Pons (tissue), 1 donor: Measurements from ENCODE around the gene GPRC5A.

Experiments used
- DNase-seq: peaks from one replicate; pipeline ENCODE4 v3.0.0-alpha.2; 2016; ENCODE audit warnings: low spot score

The GPRC5A gene

DNA sequence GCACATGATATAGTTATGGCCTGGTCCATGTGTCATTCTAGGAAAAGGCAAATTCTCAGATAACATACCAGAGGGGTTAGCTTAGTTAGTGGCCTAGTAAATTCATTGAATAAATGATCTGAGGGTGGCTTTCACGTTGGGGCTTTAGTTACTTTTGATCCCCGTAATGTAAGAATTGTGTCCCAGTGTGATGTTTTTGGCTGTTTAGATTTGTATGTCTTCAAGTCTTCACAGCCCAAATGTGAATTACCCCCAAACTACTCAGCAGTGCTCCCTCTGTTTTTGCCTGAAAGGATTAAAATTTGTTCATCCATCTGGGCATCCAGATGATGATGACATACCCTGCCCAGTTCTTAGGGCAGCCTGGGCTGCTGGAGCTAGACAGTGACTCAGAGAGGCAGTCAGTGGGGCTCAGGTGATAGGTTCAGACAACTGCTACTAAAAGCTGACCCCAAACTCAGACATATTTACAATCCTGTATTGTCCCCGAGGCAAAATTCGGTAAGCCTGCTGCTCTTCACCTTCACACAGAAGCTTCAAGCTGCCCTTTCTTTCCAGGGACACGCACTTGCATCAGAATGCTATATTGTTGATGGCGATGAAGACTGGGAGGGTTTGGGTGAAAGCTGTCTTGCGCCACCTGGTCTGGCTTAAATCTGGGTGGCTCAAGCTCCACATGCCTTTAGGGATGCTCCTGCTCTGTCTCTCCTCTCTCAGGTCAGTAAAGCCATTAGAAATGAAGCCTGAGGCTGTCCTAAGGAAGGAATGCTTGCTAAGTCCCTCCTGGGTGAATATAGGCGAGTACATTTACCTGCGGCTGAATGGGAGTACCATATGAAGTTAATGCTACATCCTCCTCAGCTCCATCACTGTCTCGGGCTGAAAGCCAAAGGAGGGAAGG is 50.3 kb downstream of the GPRC5A start:
- DNase-seq: no peak

DNA sequence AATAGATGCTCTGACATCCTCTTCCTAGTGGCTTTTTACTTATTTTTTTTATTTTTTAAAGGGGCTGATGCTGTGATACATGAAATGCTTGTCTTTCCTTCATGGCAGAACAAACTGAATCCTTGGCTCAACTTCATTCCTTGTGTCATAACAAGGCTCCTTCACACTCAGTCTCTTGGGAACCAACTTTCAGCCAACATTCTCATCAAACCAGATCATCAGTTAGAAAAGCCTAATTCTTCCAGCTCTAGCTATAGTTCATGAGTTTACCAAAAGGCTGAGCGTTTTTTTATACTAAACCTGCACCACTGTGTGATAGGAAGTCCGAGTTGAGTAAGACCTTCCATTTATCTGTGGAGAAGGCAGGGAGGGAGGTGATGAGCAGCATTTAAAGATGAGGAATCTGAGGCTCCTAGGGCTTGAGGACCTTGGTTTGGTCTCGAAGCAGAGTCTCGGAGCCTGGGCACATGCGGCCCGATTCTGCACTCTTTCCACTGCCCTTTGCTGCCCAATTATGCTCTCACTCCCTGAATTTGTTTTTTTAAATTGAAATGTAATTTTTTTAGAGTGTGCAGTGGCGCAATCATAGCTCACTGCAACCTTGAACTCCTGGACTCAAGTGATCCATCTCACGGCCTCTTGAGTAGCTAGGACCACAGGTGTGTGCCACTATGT is 52.4 kb downstream of the GPRC5A start:
- no peak for DNase-seq

DNA sequence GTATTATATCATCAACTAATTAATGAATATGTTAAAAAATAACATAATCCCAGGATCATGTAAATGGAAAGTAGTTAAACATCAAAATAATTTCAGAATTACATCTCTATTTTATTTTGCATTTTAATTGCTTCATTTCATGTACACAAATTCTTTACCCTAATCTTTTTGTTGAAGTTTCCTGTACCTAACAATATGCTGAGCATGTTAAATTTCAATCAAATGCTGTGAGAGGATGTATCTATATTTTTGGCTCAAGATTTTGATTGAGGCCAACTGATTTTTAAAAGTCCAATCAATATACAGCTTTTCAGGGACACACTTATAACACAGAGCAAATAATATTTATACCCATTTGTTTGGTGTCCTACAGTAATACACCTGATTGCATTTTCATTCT is 54.2 kb downstream of the GPRC5A start:
- no peak for DNase-seq

DNA sequence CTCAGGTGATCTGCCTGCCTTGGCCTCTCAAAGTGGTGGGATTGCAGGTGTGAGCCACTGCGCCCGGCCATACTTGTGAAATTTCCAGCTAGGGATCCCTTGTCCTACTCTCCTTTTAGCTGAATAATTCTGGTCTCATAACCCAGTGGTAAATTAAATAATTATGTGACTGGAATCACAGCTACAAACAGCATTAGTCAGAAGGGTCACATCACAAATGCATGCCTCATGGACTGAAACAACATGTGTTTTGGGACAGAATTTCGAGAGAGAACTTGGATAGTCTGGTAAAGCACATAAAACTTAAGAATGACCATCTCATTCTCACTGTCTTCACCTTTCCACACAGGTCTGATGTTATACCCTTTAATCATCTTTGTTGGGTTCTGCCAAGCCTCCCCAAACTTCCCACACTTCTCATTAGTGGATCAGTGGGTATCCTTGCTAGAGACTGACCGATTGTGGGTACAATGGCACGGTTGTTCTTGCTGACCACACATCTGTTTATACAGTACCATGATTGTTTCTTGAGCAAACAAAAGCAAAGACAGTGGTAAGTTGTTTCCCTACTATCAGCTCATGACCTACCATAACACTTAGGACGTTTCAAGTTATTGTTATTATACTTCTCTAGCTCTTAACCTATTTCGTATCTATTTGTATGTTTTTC is 55.5 kb downstream of the GPRC5A start:
- DNase-seq: peak; percentile 98

DNA sequence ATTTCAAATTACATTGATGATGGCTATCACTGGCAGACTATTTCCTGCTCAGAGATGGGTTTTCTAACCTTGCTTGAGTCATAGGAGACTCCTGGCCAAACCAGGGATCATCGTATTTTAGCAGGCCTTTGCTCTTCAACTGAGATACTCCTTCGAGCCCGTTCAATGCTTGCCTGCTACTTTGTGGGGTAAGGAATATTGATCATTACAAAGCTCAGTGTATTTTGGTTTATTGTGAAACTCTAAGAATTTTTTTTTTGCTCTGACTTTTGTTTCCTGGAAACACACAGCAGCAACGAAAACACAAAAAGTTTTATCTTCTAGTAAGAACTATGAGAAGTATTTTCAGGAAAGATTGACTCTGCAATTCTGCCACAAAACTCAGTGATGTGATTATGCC is 56.5 kb downstream of the GPRC5A start:
- DNase-seq: no peak

DNA sequence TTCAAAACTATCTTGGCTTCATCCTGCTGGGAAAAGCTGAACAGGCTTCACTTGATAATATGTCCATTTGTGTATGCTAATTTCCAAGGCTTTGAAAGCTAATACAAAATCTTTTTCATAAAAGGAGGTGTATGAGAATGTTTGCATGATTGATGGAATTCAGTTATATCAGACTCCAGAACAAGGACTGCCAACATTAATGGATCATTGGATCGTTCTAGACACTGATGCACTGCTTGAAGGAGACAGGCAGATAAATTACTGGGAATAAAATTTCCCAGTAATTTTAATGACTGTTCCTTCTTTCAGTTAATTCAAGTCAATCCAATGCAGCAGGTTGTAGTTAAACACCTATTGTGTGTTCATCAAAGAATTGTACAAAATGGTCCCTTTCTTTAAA is 60.1 kb downstream of the GPRC5A start:
- no peak for DNase-seq

DNA sequence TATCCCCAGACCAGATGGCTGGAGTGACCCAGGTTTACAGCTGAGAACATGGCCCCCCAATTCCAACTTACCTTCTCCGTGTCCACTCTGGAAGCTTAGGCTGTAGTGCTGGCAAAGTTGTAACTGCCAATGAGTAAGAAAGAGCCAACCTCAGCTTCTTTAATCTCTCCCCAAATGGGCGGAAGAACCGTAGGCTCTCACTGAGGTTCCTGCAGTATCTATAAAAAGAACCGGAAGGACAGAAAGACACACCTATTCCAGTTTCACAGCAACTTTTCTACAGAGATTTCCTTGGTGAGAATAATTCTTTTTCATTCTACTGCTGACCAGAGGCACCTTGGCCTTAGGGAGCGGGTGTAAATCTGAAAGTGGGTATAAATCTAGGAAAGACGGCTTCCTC is 60.7 kb downstream of the GPRC5A start, which contains the start of gene GPRC5D:
Gene GPRC5D (minus strand): TSS at position 135 of the 400 bp plus-strand sequence. CDS start 1,786 bp downstream, outside the sequence.
- DNase-seq: no peak

DNA sequence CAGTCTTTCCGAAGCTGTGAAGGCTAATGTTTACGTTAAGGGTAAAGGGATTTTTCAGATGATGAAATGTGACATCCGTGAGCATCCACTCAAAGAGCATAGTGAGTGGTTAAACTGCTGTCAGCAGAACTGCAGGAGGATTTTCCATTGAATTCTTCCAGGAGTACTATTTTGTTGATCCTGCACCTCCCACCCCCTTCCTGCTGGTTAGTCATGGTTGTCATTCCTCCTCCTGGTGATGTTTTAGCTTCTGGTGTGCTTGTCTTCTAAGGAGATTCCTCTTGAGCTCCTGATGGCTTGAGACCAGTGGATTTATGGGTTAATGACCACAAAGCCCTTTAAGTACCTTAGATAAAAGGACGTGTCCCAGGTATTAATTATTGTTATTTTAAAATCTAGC is 63.0 kb downstream of the GPRC5A start:
- DNase-seq: no peak

DNA sequence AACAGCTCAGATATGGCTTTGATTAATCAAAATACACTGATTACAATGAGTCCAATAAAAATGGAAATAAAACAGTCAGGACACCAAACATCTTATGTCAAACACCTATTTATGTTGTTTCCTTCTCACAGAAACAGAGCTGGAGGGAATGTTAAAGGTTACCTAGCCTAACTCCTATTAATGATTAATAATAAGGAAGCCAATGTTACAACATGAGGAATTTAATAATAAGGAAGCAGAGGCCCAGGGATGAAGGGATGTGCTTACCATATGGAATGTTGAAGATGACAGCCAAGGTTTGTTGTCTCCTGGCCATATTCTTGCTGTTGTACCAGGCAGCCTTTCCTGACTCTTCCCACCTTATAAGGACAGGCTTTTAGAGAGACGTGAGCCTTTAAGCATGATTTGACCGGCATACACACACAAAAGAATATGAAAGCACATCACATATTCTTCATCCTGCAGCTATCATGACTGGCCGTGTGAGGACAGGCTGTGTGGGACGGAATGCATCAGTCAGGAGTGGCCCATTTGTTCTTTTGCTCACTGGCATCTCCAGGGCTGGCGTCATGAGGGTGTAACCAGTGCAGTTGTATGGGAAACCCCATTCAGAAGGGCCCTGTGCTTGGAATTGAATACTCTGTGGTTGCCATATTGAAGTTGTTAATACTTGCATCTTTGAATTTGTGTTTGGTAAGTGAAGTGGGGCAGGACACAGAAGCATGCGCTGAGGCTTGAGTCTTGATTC is 63.7 kb downstream of the GPRC5A start:
- no peak for DNase-seq

DNA sequence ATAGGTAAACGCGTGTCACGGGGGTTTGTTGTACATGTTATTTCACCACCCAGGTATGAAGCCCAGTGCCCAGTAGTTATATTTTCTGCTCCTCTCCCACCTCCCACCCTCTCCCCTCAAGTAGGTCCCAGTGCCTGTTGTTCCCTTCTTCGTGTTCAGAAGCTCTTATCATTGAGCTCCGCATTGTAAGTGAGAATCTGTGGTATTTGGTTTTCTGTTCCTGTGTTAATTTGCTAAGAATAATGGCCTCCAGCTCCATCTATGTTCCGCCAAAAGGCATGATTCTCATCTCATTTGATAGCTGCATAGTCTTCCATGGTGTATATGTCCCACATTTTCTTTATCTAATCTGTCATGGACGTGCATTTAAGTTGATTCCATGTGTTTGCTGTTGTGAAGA is 67.5 kb downstream of the GPRC5A start:
- no peak for DNase-seq

DNA sequence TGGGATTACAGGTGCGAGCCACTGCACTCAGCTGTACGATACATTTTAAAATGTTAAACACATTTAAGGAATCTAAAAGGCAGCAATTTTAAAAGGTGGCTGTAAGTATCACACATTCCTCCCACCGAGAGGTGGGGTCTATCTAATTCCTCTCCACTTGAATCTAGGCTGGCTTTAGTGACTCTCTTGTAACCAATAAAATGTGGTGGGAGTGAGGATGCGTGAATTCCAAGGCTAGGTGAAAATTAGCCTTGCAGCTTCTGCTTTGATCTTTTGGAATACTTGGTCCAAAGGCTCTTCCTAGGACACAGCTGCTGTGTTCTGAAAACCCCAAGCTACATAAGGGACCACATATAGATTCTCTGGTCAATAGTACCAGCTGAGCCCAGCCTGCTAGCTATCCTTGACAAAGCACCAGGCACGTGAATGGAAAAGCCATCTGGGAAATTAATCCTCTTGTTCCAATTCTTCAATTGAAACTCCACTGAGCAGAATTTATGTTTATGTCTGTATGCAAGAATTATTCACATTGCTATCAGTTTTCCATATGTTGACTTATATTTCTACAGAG is 69.4 kb downstream of the GPRC5A start:
- DNase-seq: no peak

DNA sequence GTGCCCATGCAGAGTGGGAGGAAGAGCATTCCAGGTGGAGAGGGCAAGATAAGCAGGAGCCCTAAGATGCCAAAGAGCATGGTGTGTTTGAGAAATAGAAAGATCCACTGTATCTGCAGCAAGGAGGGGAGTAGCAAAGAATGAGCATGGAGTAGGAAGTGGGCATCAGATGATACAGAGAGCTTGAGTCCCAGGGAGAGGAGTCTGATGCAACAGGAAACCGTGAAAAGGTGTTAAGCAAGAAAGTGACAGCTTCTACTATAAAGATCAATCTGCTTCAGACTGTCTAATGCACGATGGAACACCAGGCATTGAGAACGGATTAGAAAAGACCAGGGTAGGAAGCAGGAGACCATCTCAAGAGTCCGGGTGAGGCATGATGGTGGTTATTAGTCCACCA is 72.9 kb downstream of the GPRC5A start:
- no peak for DNase-seq

DNA sequence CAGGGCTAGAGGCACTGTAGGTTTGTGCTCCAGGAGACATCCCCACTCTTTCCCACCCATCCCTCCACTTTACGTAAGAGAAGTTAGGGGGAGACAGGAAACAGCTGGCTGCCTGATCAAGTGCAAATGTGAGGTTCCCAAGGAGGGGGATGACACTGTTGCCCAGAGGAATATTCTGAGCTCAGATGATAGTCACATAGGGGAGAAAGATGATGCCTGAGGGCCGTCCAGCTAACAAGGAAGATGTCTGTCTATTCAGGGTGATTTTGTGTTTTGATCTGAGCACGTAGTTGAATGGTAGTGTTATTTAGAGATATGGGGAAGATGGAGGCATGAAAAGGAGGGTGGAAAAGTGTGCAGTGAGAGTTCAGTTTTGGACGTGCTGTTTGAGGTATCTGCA is 74.5 kb downstream of the GPRC5A start:
- DNase-seq: no peak
